VCaP (cell line): ENCODE data around the gene SERPINB3.

Experiments used
- H3K27ac ChIP-seq: fragments of 450-650 bp; 2 replicates; pipeline ENCODE4 v1.5.1; 2017
- TF ChIP-seq, protein P1 (sequence below): fragments of 450-650 bp; conservative IDR thresholded peaks from 2 replicates; pipeline ENCODE4 v1.5.1; 2017; ENCODE audit warnings: mild to moderate bottlenecking, moderate library complexity

Gene SERPINB3

GRCh38 chr18:63637703-63638102, 24.0 kb downstream of the SERPINB3 start:
- TF ChIP-seq, protein P1, sequence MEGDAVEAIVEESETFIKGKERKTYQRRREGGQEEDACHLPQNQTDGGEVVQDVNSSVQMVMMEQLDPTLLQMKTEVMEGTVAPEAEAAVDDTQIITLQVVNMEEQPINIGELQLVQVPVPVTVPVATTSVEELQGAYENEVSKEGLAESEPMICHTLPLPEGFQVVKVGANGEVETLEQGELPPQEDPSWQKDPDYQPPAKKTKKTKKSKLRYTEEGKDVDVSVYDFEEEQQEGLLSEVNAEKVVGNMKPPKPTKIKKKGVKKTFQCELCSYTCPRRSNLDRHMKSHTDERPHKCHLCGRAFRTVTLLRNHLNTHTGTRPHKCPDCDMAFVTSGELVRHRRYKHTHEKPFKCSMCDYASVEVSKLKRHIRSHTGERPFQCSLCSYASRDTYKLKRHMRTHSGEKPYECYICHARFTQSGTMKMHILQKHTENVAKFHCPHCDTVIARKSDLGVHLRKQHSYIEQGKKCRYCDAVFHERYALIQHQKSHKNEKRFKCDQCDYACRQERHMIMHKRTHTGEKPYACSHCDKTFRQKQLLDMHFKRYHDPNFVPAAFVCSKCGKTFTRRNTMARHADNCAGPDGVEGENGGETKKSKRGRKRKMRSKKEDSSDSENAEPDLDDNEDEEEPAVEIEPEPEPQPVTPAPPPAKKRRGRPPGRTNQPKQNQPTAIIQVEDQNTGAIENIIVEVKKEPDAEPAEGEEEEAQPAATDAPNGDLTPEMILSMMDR = no peak
- no peak overlapping the region for H3K27ac ChIP-seq

GRCh38 chr18:63627819-63628218, 33.9 kb downstream of the SERPINB3 start:
- no peak overlapping the region for H3K27ac ChIP-seq
- TF ChIP-seq, protein P1 = no peak

DNA sequence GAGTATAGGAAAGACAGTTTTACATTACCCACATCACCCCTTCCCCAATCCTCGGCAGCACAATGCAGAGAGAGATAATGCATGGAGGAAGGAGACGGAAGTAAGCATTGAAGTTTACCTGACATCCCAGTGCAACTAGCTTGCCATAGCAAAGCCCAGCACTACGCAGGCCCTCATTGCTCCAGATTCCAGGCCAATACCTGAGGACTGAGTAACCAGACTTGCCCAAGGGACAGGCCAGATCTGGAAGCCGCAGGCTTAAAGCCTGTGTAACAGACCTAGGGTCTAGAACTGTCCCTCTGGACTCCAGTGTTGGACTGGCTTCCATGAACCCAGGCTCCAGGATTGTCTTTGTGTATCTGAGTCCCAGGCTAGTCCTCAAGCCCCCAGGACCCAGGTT, 35.3 kb downstream of the SERPINB3 start:
- TF ChIP-seq, protein P1 = no peak
- H3K27ac ChIP-seq = no peak overlapping the region

DNA sequence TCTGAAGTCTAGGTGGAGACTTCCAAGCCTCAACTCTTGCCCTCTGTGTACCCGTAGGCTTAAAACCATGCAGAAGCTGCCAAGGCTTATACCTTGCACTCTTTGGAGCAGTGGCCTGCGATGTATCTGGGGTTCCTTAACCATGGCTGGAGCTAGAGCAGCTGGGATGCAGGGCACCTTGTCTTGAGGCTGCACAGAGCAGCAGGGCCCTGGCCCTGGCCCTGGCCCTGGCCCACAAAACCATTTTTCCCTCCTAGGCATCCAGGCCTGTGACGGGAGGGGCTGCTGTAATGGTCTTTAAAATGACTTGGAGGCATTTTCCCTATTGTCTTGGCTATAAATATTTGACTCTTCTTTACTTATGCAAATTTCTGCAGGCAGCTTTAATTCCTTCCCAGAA, 36.8 kb downstream of the SERPINB3 start:
- TF ChIP-seq, protein P1 = no peak
- H3K27ac ChIP-seq = no peak overlapping the region

GRCh38 chr18:63619661-63620060, 42.0 kb downstream of the SERPINB3 start:
- TF ChIP-seq, protein P1 = no peak
- H3K27ac ChIP-seq = no peak overlapping the region

DNA sequence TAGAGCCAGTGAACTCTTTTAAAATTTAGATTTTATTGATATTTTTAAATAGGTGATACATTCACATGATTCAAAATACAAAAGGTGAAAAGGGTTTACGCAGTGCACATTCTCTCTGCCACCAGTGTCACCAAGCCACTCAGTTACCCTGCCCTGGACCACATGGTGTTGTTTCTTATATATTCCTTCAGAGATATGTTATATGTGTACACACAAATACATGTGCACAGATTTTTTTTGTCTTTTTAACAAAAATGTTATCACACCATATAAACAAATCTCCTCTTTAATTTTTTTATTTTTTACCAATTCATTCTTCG, 43.8 kb downstream of the SERPINB3 start:
- TF ChIP-seq, protein P1 = no peak
- no peak overlapping the region for H3K27ac ChIP-seq

GRCh38 chr18:63617049-63617914, 44.4 kb downstream of the SERPINB3 start:
- TF ChIP-seq, protein P1 = no peak
- no peak overlapping the region for H3K27ac ChIP-seq
